ENCODE data around the gene SLITRK3. TPM values are rescaled to one million over a fixed set of nuclear protein-coding genes. Genes with fewer than 3 reads are reported as not detected.

SLITRK3 gene
- polyA plus RNA-seq, 3 donors, result not detected

DNA sequence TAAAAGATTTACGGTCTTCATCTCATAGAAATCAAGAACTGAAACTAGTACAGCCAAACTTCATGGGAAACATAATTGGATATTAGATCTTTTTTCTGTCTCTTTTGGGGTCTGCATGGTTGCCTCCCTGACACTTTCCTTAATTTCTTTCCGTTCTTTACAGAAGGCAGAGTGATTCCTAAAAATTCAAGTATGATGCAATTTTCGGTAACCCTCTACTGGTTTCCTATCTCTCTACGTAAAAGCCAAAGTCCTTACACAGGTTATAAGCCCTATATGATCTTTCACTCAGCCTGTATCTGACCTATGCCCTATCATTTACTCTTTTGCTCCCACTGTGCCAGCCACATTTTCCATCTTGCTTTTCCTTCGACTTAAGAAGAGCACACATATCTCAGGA lies 6.8 kb upstream of the SLITRK3 start:
- peaks cover 0 to 4% (median 0%) of the 10 kb centered on the region in 7 donors for H3K9me3 Mint-ChIP-seq
- H3K27me3 ChIP-seq (ENCODE audit: control insufficient read depth in 2 of 2, insufficient read depth in 2 of 2, low read length in 2 of 2), result peaks cover 9 to 19% of the 10 kb centered on the region in 2 donors
- no peak overlapping the region for H3K4me2 ChIP-seq (replicated peaks; ENCODE audit: extremely low read depth, low read length, poor library complexity, severe bottlenecking)
- no peak overlapping the region for H3K4me3 Mint-ChIP-seq
- no peak overlapping the region for H2AFZ ChIP-seq (ENCODE audit: insufficient read depth, low read depth, low read length, poor library complexity, severe bottlenecking)
- no peak overlapping the region for H3K4me3 ChIP-seq (replicated peaks in 1 of 3; ENCODE audit: low read depth in 2 of 3, low read length in 3 of 3)
- H3K36me3 ChIP-seq (replicated peaks in 1 of 2; ENCODE audit: control insufficient read depth in 1 of 2, insufficient read depth in 2 of 2, low read length in 2 of 2), result no peaks in the 10 kb centered on the region
- H3K27ac ChIP-seq (ENCODE audit: low read depth in 1 of 2, low read length in 2 of 2), result no peak overlapping the region
- H3K79me2 ChIP-seq (ENCODE audit: insufficient read depth, low read length), result no peaks in the 10 kb centered on the region
- 56% methylated on average over 1 of the region's 5 CpGs for WGBS (ENCODE audit: insufficient coverage)
- H3K36me3 Mint-ChIP-seq, result no peaks in the 10 kb centered on the region
- H3K9me3 ChIP-seq (replicated peaks in 1 of 2; ENCODE audit: control insufficient read depth in 1 of 2, insufficient read depth in 1 of 2, low read length in 2 of 2), result no peaks in the 10 kb centered on the region
- no peak overlapping the region for H3K9ac ChIP-seq (ENCODE audit: insufficient read depth, low read length, poor library complexity, severe bottlenecking)
- no peak for DNase-seq
- H3K27ac Mint-ChIP-seq, result no peak overlapping the region
- H3K27me3 Mint-ChIP-seq (ENCODE audit: low read depth in 3 of 3), result peaks cover 12 to 16% (median 15%) of the 10 kb centered on the region in 3 donors
- no peak for TF ChIP-seq CTCF (IDR thresholded peaks at IDR 0.05)
- H3K4me1 Mint-ChIP-seq, result peaks cover 5% of the 10 kb centered on the region
- no peaks in the 10 kb centered on the region for H3K4me1 ChIP-seq (ENCODE audit: control insufficient read depth in 1 of 2, insufficient read depth in 2 of 2, low read length in 2 of 2)
- intact Hi-C loops (cut with micrococcal nuclease), result no loop called here
- no peaks in the 10 kb centered on the region for H4K20me1 ChIP-seq (ENCODE audit: insufficient read depth, low read length)

GRCh38 chr3:165201964-165202363 lies 5.8 kb upstream of the SLITRK3 start:
- Histone ChIP-seq H4K20me1 (ENCODE audit: insufficient read depth, low read length) (no peaks in the 10 kb centered on the region), H2AFZ (ENCODE audit: insufficient read depth, low read depth, low read length, poor library complexity, severe bottlenecking) (no peak overlapping the region), H3K9ac (ENCODE audit: insufficient read depth, low read length, poor library complexity, severe bottlenecking) (no peak overlapping the region), H3K4me2 (replicated peaks; ENCODE audit: extremely low read depth, low read length, poor library complexity, severe bottlenecking) (no peak overlapping the region), H3K4me3 (replicated peaks in 1 of 3; ENCODE audit: low read depth in 2 of 3, low read length in 3 of 3) (no peak overlapping the region), H3K27me3 (ENCODE audit: control insufficient read depth in 2 of 2, insufficient read depth in 2 of 2, low read length in 2 of 2) (peaks cover 17 to 29% of the 10 kb centered on the region in 2 donors), H3K36me3 (replicated peaks in 1 of 2; ENCODE audit: control insufficient read depth in 1 of 2, insufficient read depth in 2 of 2, low read length in 2 of 2) (no peaks in the 10 kb centered on the region), H3K79me2 (ENCODE audit: insufficient read depth, low read length) (no peaks in the 10 kb centered on the region), H3K27ac (ENCODE audit: low read depth in 1 of 2, low read length in 2 of 2) (no peak overlapping the region), H3K4me1 (ENCODE audit: control insufficient read depth in 1 of 2, insufficient read depth in 2 of 2, low read length in 2 of 2) (no peaks in the 10 kb centered on the region), H3K9me3 (replicated peaks in 1 of 2; ENCODE audit: control insufficient read depth in 1 of 2, insufficient read depth in 1 of 2, low read length in 2 of 2) (no peaks in the 10 kb centered on the region)
- no peaks in the 10 kb centered on the region for H3K36me3 Mint-ChIP-seq
- WGBS (ENCODE audit: insufficient coverage), result no CpG with 5 or more reads among the region's 2 CpGs
- H3K9me3 Mint-ChIP-seq, result peaks cover 0 to 6% (median 2%) of the 10 kb centered on the region in 7 donors
- H3K27me3 Mint-ChIP-seq (ENCODE audit: low read depth in 3 of 3), result peaks cover 15 to 22% (median 20%) of the 10 kb centered on the region in 3 donors
- intact Hi-C loops (cut with micrococcal nuclease), result no loop called here
- H3K4me1 Mint-ChIP-seq, result peaks cover 4% of the 10 kb centered on the region
- H3K4me3 Mint-ChIP-seq, result no peak overlapping the region
- no peak overlapping the region for H3K27ac Mint-ChIP-seq
- TF ChIP-seq CTCF (IDR thresholded peaks at IDR 0.05), result no peak
- DNase-seq, result no peak
